GM12865 (cell line): ENCODE results near the gene TTN.

Experiments used
- DNase-seq: peaks from one replicate; pipeline ENCODE4 v3.0.0; 2010; ENCODE audit warnings: low read depth
- H3K4me3 ChIP-seq: 2 replicates; pipeline ENCODE4 v1.5.1; 2011; ENCODE audit warnings: mild to moderate bottlenecking, low read depth, low read length, control low read depth
- CTCF ChIP-seq: IDR thresholded peaks from 2 replicates; pipeline ENCODE4 v1.5.1; 2011; ENCODE audit warnings: low read length, control low read depth, low read depth, inconsistent platforms; ENCODE audit not compliant: insufficient read depth; ENCODE audit errors: missing control alignments

The TTN gene

GRCh38 chr2:178819147-178819875, 12.1 kb upstream of the TTN start:
- no peak overlapping the region for H3K4me3 ChIP-seq
- no peak for DNase-seq
- TF ChIP-seq CTCF: no peak

GRCh38 chr2:178811901-178812300, 4.7 kb upstream of the TTN start:
- DNase-seq: no peak
- no peak overlapping the region for H3K4me3 ChIP-seq
- no peak for TF ChIP-seq CTCF

GRCh38 chr2:178811045-178811444, 3.8 kb upstream of the TTN start:
- no peak for DNase-seq
- no peak for TF ChIP-seq CTCF
- no peak overlapping the region for H3K4me3 ChIP-seq

GRCh38 chr2:178810422-178810821, 3.2 kb upstream of the TTN start:
- no peak for DNase-seq
- no peak for TF ChIP-seq CTCF
- no peak overlapping the region for H3K4me3 ChIP-seq

GRCh38 chr2:178806543-178806942, 680 bp downstream of the TTN start:
- no peak for TF ChIP-seq CTCF
- no peak overlapping the region for H3K4me3 ChIP-seq
- no peak for DNase-seq

- no peak overlapping the region for H3K4me3 ChIP-seq
- no peak for DNase-seq
- TF ChIP-seq CTCF: no peak
Observed at GRCh38 chr2:178805457-178805856, 1.8 kb downstream of the TTN start.

GRCh38 chr2:178804791-178805190, 2.4 kb downstream of the TTN start:
- peak; percentile 18 for DNase-seq
- peak; percentile 43 for TF ChIP-seq CTCF

More at GRCh38 chr2:178804791-178805190, 2.4 kb downstream of the TTN start:
- no peak overlapping the region for H3K4me3 ChIP-seq
